Breast epithelium (tissue), 4 donors: ENCODE results near the gene MRPS27. TPM values are rescaled to one million over a fixed set of nuclear protein-coding genes. Genes with fewer than 3 reads are reported as not detected.
A peak's percentile ranks its signal among the peaks of the same experiment; 100 is the strongest.

Experiments
- DNase-seq, 2 donors: peaks; one replicate each; pipeline ENCODE4 v3.0.0-alpha.2; 2019; ENCODE audit warnings: low spot score in 2 of 2
- H3K27ac ChIP-seq, 2 donors: fragments of 200-600 bp; sonication (generic) in 1 of 2; one replicate each; pipeline ENCODE4 v1.5.1; 2016 to 2019; ENCODE audit warnings: mild to moderate bottlenecking in 1 of 2
- H3K27me3 ChIP-seq, 2 donors: fragments of 200-600 bp; sonication (generic) in 1 of 2; one replicate each; pipeline versions ENCODE4 v1.5.1 to v1.6.0; 2017 to 2019; ENCODE audit warnings: control low read depth in 1 of 2, mild to moderate bottlenecking in 1 of 2
- H3K36me3 ChIP-seq: fragments of 200-600 bp; one replicate; pipeline ENCODE4 v1.5.1; 2019
- H3K4me1 ChIP-seq, 2 donors: fragments of 200-600 bp; sonication (generic); one replicate each; pipeline ENCODE4 v1.5.1; 2016 to 2019; ENCODE audit warnings: control low read depth in 1 of 2
- H3K4me3 ChIP-seq, 3 donors: fragments of 200-600 bp; sonication (generic); 1 replicate in 2 of 3; 2 replicates in 1 of 3; pipeline ENCODE4 v1.5.1; 2016 to 2019; ENCODE audit warnings: mild to moderate bottlenecking in 3 of 3, moderate library complexity in 2 of 3
- H3K9me3 ChIP-seq, 2 donors: fragments of 200-600 bp; sonication (generic) in 1 of 2; one replicate each; pipeline ENCODE4 v1.5.1; 2016 to 2019; ENCODE audit warnings: control low read depth in 1 of 2
- POLR2A ChIP-seq: fragments of 450-650 bp; IDR thresholded peaks from one replicate; pipeline ENCODE4 v1.6.1; 2016; ENCODE audit warnings: antibody characterized with exemption, mild to moderate bottlenecking, moderate library complexity
- POLR2AphosphoS5 ChIP-seq, 3 donors: sonication (generic); formaldehyde crosslinking; IDR thresholded peaks; one replicate each; pipeline ENCODE4 v1.6.1; 2017; ENCODE audit warnings: antibody characterized with exemption in 3 of 3
- intact Hi-C: fragments of 100-400 bp; cut with DNase I; formaldehyde crosslinking; loops from one replicate; pipeline ENCODE4 v1.15.1; 2023; ENCODE audit warnings: low total_unique reads
- total RNA-seq, 3 donors: library from RNA; depleted of rRNA; stranded (reverse); fragments of >200 nt; gene quantifications; one replicate each; pipeline ENCODE4 v1.1.0, GENCODE V29; 2016
- TF ChIP-seq, protein P1 (sequence below), 3 donors: fragments of 450-650 bp; IDR thresholded peaks; one replicate each; pipeline ENCODE4 v1.5.1; 2016 to 2017; ENCODE audit warnings: antibody characterized with exemption in 3 of 3, mild to moderate bottlenecking in 3 of 3, moderate library complexity in 3 of 3

The MRPS27 gene
- total RNA-seq, 3 donors from 2014 or later, result 47.8 to 71.3 (median 51.8) TPM

DNA sequence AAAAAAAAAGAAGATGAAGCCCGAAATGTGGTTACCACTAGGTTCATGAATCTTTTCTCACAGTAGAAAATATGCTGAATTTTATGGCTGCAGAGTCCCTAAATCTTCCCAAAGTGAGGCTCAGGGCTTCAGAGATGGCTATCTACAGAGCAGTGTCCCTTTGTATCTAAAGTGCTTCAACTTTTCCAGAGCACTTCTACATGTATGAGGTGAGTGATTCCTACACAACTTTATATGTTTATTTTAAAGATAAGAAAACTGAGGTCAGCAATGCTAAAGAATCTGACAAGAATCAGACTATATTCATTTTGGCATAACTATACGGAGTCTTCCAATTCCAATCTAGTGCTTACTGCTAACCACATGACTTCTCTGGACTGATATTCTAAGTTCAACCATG lies 53.2 kb downstream of the MRPS27 start:
- Histone ChIP-seq H3K9me3 (no peaks in the 10 kb centered on the region), H3K27ac (no peak overlapping the region), H3K4me3 (no peak overlapping the region), H3K4me1 (peaks cover 0 to 8% of the 10 kb centered on the region in 2 donors), H3K27me3 (no peaks in the 10 kb centered on the region), H3K36me3 (no peaks in the 10 kb centered on the region)
- intact Hi-C loops, result no loop called here
- TF ChIP-seq POLR2AphosphoS5 (IDR thresholded peaks at IDR 0.05), result no peak
- TF ChIP-seq, protein P1, sequence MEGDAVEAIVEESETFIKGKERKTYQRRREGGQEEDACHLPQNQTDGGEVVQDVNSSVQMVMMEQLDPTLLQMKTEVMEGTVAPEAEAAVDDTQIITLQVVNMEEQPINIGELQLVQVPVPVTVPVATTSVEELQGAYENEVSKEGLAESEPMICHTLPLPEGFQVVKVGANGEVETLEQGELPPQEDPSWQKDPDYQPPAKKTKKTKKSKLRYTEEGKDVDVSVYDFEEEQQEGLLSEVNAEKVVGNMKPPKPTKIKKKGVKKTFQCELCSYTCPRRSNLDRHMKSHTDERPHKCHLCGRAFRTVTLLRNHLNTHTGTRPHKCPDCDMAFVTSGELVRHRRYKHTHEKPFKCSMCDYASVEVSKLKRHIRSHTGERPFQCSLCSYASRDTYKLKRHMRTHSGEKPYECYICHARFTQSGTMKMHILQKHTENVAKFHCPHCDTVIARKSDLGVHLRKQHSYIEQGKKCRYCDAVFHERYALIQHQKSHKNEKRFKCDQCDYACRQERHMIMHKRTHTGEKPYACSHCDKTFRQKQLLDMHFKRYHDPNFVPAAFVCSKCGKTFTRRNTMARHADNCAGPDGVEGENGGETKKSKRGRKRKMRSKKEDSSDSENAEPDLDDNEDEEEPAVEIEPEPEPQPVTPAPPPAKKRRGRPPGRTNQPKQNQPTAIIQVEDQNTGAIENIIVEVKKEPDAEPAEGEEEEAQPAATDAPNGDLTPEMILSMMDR (IDR thresholded peaks at IDR 0.05), result no peak
- no peak for TF ChIP-seq POLR2A
- DNase-seq, result no peak

DNA sequence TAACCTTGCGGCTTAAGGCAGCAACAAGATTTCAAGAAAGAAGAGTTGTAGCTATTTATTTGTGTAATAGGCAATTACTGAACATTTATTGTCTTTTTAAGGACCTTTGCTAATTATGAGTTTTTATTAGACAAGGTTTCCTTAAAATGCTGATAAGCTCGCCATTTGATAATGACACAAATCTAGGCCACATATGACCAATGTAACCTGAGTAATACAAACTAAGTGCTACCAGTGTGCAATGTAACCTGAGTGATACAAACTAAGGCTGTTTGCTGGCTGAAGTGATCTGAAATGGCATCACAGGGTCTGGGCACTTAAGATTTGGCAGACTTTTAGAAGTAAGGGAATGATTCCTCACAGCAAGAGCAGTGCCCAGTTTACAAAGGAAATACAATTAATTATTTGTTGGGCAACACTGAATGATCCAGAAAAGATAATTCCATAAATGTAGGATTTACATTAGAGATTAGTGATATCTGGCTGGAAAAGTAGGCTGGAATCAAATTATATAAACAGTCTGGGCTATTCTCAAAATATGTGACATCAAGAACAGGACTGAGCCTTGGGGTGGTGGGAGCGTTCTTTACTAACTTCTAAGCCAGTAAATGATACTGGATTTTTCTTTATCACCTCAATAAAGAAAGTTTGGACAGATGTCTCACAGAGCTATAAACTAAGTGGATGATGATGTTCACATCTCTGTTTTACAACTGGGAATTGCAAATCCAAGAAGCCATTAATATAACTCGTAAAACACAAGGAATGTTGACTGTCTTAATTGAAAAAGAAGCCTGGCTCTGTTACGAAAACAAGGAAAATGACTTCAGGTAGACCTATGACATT lies 54.8 kb downstream of the MRPS27 start:
- peaks cover 0 to 8% of the 10 kb centered on the region in 2 donors for H3K4me1 ChIP-seq
- TF ChIP-seq POLR2AphosphoS5 (IDR thresholded peaks at IDR 0.05) (no peak), POLR2A (no peak)
- H3K9me3 ChIP-seq, result no peaks in the 10 kb centered on the region
- intact Hi-C loops, result no loop called here
- DNase-seq, result no peak
- no peaks in the 10 kb centered on the region for H3K27me3 ChIP-seq
- no peak overlapping the region for H3K27ac ChIP-seq
- no peaks in the 10 kb centered on the region for H3K36me3 ChIP-seq
- no peak overlapping the region for H3K4me3 ChIP-seq

DNA sequence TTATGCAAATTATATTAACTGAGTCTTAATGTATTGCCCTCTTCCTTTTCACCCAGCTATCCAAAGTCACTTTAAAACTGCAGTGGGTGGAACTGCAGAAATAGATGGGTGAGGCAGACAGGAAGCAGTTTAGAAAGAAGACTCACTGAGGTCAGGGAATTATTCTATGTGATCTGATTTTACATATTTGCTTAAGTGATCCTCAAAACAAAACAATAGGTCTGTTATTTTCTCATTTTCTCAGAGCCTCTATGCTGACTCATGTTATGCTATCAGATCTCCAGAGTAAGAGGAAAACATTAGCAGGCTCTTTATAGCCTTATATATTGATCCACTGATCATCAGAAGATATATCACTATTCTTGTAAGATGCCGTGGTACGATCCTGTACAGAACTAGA lies 63.5 kb downstream of the MRPS27 start:
- H3K36me3 ChIP-seq, result no peaks in the 10 kb centered on the region
- H3K4me1 ChIP-seq, result no peaks in the 10 kb centered on the region
- H3K9me3 ChIP-seq, result no peaks in the 10 kb centered on the region
- DNase-seq, result no peak
- H3K27me3 ChIP-seq, result no peaks in the 10 kb centered on the region
- H3K27ac ChIP-seq, result no peak overlapping the region
- no peak overlapping the region for H3K4me3 ChIP-seq
- intact Hi-C loops, result no loop called here
- TF ChIP-seq POLR2A (no peak), POLR2AphosphoS5 (IDR thresholded peaks at IDR 0.05) (no peak)
- TF ChIP-seq, protein P1 (IDR thresholded peaks at IDR 0.05), result no peak

DNA sequence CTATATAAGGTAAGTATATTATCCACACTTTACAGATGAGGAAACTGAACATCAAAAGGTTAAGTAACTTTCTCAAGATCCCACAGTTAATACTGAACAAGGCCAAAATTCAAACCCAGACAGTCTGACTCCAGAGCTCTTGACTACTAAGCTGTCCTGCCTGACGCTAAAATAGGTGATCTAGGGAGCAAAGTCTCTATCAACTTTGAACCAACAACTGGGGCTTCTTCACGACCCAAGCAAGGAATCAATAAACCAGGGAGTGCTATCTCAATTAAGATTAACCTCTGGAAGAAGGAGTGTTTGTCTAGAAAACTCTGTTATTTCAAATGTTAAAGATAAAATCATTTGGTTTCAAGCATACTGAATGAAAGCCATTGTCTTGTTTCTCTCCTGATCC lies 64.4 kb downstream of the MRPS27 start:
- H3K27me3 ChIP-seq, result no peaks in the 10 kb centered on the region
- DNase-seq, result no peak
- intact Hi-C loops, result no loop called here
- no peaks in the 10 kb centered on the region for H3K36me3 ChIP-seq
- peak overlapping the region in 1 of 2 donors; percentile 50 for H3K27ac ChIP-seq
- H3K4me1 ChIP-seq, result no peaks in the 10 kb centered on the region
- H3K4me3 ChIP-seq, result no peak overlapping the region
- TF ChIP-seq, protein P1 (IDR thresholded peaks at IDR 0.05), result no peak
- TF ChIP-seq POLR2AphosphoS5 (IDR thresholded peaks at IDR 0.05) (no peak), POLR2A (no peak)
- no peaks in the 10 kb centered on the region for H3K9me3 ChIP-seq

DNA sequence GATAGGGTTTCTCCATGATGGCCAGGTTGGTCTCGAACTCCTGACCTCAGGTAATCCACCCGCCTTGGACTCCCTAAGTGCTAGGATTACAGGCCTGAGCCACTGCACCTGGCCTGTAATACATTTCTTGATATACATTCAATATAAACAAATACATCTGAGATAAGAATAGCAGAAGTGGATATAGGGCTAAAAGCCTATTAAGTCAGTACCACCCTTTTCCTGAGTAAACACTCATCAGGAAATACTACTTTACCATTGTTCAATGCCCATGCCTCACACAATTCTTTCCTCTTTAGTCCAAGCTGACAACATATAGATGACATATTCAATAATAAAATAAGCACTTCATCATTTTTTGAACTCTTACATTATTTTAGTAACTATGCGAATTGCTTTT lies 64.8 kb downstream of the MRPS27 start:
- Histone ChIP-seq H3K27ac (no peak overlapping the region), H3K4me3 (no peak overlapping the region), H3K27me3 (no peaks in the 10 kb centered on the region), H3K9me3 (no peaks in the 10 kb centered on the region), H3K4me1 (no peaks in the 10 kb centered on the region), H3K36me3 (no peaks in the 10 kb centered on the region)
- TF ChIP-seq POLR2AphosphoS5 (IDR thresholded peaks at IDR 0.05), result no peak
- TF ChIP-seq, protein P1 (IDR thresholded peaks at IDR 0.05), result no peak
- no peak for TF ChIP-seq POLR2A
- intact Hi-C loops, result no loop called here
- DNase-seq, result no peak
